Erythroblast (primary cell): Measurements from ENCODE around the gene HERC4.
A peak's percentile ranks its signal among the peaks of the same experiment; 100 is the strongest.

Experiments
- DNase-seq, 2 experiments: peaks; one replicate each; lab custom pipeline; 2025; lab: John Stamatoyannopoulos, UW
- GATA1 ChIP-seq: IDR thresholded peaks from 2 replicates; pipeline ENCODE4 v1.6.1; 2011; ENCODE audit warnings: low read depth, mild to moderate bottlenecking, control low read depth, low read length, moderate library complexity
- POLR2A ChIP-seq: IDR thresholded peaks from 2 replicates; pipeline ENCODE4 v1.6.1; 2011; ENCODE audit warnings: mild to moderate bottlenecking, low read length

The HERC4 gene

GRCh38 chr10:68103261-68103878 is 28.3 kb upstream of the HERC4 start:
- DNase-seq: no peak
- TF ChIP-seq GATA1: no peak
- no peak for TF ChIP-seq POLR2A

GRCh38 chr10:68101066-68101465 is 26.0 kb upstream of the HERC4 start:
- no peak for TF ChIP-seq GATA1
- no peak for TF ChIP-seq POLR2A
- DNase-seq: no peak

- DNase-seq: no peak
- TF ChIP-seq GATA1 (no peak), POLR2A (no peak)
Measured at GRCh38 chr10:68099736-68100135, 24.7 kb upstream of the HERC4 start.

GRCh38 chr10:68096913-68097516 is 21.9 kb upstream of the HERC4 start:
- no peak for TF ChIP-seq GATA1
- TF ChIP-seq POLR2A: no peak
- DNase-seq: peak in 1 of 2 experiments; percentile 41

GRCh38 chr10:68095153-68095552 is 20.1 kb upstream of the HERC4 start:
- no peak for DNase-seq
- no peak for TF ChIP-seq POLR2A
- TF ChIP-seq GATA1: no peak

- no peak for DNase-seq
- no peak for TF ChIP-seq POLR2A
- no peak for TF ChIP-seq GATA1
Measured at GRCh38 chr10:68092512-68092911, 17.4 kb upstream of the HERC4 start.

- TF ChIP-seq POLR2A (no peak), GATA1 (no peak)
Measured at GRCh38 chr10:68090586-68090985, 15.5 kb upstream of the HERC4 start.

GRCh38 chr10:68088740-68089139 is 13.7 kb upstream of the HERC4 start:
- DNase-seq: no peak

More at GRCh38 chr10:68090586-68090985, 15.5 kb upstream of the HERC4 start:
- DNase-seq: no peak

GRCh38 chr10:68087685-68088401 is 12.8 kb upstream of the HERC4 start:
- TF ChIP-seq POLR2A: no peak
- no peak for TF ChIP-seq GATA1
- DNase-seq: no peak

More at GRCh38 chr10:68088740-68089139, 13.7 kb upstream of the HERC4 start:
- TF ChIP-seq GATA1 (no peak), POLR2A (no peak)

- no peak for DNase-seq
- TF ChIP-seq POLR2A (no peak), GATA1 (no peak)
Measured at GRCh38 chr10:68086910-68087684, 12.0 kb upstream of the HERC4 start.

- no peak for TF ChIP-seq POLR2A
- TF ChIP-seq GATA1: no peak
- DNase-seq: no peak
Measured at GRCh38 chr10:68086011-68086410, 10.9 kb upstream of the HERC4 start.

GRCh38 chr10:68084469-68084868 is 9.4 kb upstream of the HERC4 start:
- DNase-seq: no peak
- no peak for TF ChIP-seq GATA1
- TF ChIP-seq POLR2A: no peak

GRCh38 chr10:68083953-68084352 is 8.9 kb upstream of the HERC4 start:
- no peak for DNase-seq
- TF ChIP-seq POLR2A: no peak
- TF ChIP-seq GATA1: no peak
